Panc1 (cell line): ENCODE data around the gene ATG16L2. TPM values are rescaled to one million over a fixed set of nuclear protein-coding genes. Genes with fewer than 3 reads are reported as not detected.

Experiments used
- ATAC-seq: fragments of 200-7000 bp; cut with Tn5 transposase; 2 replicates; pipeline ENCODE4 v1.9.1; 2020; ENCODE audit warnings: mild to moderate bottlenecking, moderate library complexity
- BruUV-seq: library from RNA; stranded (reverse); fragments of 400-500 nt; replicated peaks from 2 replicates; lab custom pipeline; 2021; lab: Mats Ljungman, UMichigan
- CTCF ChIA-PET: fragments of 300-600 bp; sonication (Branson Sonifier 250); formaldehyde crosslinking; loops from one replicate; lab custom pipeline; 2022; ENCODE audit warnings: antibody characterized with exemption; lab: Charles Lee
- POLR2A ChIA-PET: fragments of 300-600 bp; sonication (Branson Sonifier 250); formaldehyde crosslinking; loops from one replicate; lab custom pipeline; 2022; ENCODE audit warnings: antibody characterized with exemption; lab: Charles Lee
- DNase-seq: peaks from one replicate; pipeline ENCODE4 v3.0.0-alpha.2; 2010; ENCODE audit warnings: low read depth, low spot score
- H3K27ac ChIP-seq: 2 replicates; pipeline ENCODE4 v1.5.1; 2011; ENCODE audit warnings: mild to moderate bottlenecking, low read length, inconsistent platforms
- H3K27me3 ChIP-seq: fragments of 200-500 bp; sonication (Bioruptor generic); 2 replicates; pipeline ENCODE4 v1.6.0; 2014; ENCODE audit warnings: low read length, inconsistent platforms; ENCODE audit not compliant: control insufficient read depth, insufficient read depth
- H3K36me3 ChIP-seq: fragments of 200-500 bp; sonication (Bioruptor generic); 2 replicates; pipeline ENCODE4 v1.5.1; 2014; ENCODE audit warnings: inconsistent platforms, mild to moderate bottlenecking, low read length, moderate library complexity; ENCODE audit not compliant: control insufficient read depth, insufficient read depth
- H3K4me1 ChIP-seq: 2 replicates; pipeline ENCODE4 v1.5.1; 2011; ENCODE audit warnings: inconsistent platforms, mild to moderate bottlenecking, low read length, moderate library complexity; ENCODE audit not compliant: control insufficient read depth, insufficient read depth
- H3K4me3 ChIP-seq, 2 experiments: 2 replicates each; pipeline ENCODE4 v1.5.1; 2011 to 2012; ENCODE audit warnings: low read depth in 2 of 2, low read length in 2 of 2, mild to moderate bottlenecking in 2 of 2, inconsistent platforms in 1 of 2, moderate library complexity in 1 of 2
- H3K9me3 ChIP-seq: fragments of 200-500 bp; sonication (Bioruptor generic); 2 replicates; pipeline ENCODE4 v1.5.1; 2014; ENCODE audit warnings: low read depth, mild to moderate bottlenecking, inconsistent platforms, low read length, moderate library complexity; ENCODE audit not compliant: control insufficient read depth, insufficient read depth
- POLR2AphosphoS5 ChIP-seq: IDR thresholded peaks from 2 replicates; pipeline ENCODE4 v1.6.1; 2012; ENCODE audit warnings: mild to moderate bottlenecking, low read depth, low read length, moderate library complexity
- SIN3A ChIP-seq: IDR thresholded peaks from 2 replicates; pipeline ENCODE4 v1.6.1; 2012; ENCODE audit warnings: low read depth, mild to moderate bottlenecking, low read length, moderate library complexity, borderline replicate concordance; ENCODE audit not compliant: insufficient read depth
- TCF7L2 ChIP-seq: IDR thresholded peaks from 2 replicates; pipeline ENCODE4 v1.6.1; 2011; ENCODE audit warnings: mild to moderate bottlenecking, low read depth, low read length, inconsistent platforms
- in situ Hi-C: cut with HindIII; loops from 2 replicates; pipeline ENCODE4 v1.10.0; 2016; ENCODE audit warnings: low sequenced_read_pairs, low pct_unique_long_range_greater_than_20kb
- intact Hi-C: fragments of 100-400 bp; cut with micrococcal nuclease; formaldehyde crosslinking; loops from one replicate; pipeline ENCODE4 v1.10.0; 2022; ENCODE audit not compliant: unreplicated experiment
- total RNA-seq: library from RNA; stranded (reverse); gene quantifications from one replicate; pipeline ENCODE4 v1.2.1, GENCODE V29; 2021; ENCODE audit not compliant: unreplicated experiment
- TF ChIP-seq, protein P1 (sequence below): fragments of 450-650 bp; IDR thresholded peaks from 2 replicates; pipeline ENCODE4 v1.5.1; 2017; ENCODE audit warnings: mild to moderate bottlenecking
- TF ChIP-seq, protein P2 (sequence below), 2 experiments: IDR thresholded peaks; 2 replicates each; pipeline ENCODE4 v1.6.1; 2011 to 2012; ENCODE audit warnings: low read depth in 2 of 2, control low read depth in 1 of 2, low read length in 1 of 2, mild to moderate bottlenecking in 1 of 2, moderate library complexity in 1 of 2; ENCODE audit not compliant: insufficient read depth in 1 of 2

The ATG16L2 gene
- total RNA-seq, 1 experiment from 2014 or later, result 14.6 TPM

DNA sequence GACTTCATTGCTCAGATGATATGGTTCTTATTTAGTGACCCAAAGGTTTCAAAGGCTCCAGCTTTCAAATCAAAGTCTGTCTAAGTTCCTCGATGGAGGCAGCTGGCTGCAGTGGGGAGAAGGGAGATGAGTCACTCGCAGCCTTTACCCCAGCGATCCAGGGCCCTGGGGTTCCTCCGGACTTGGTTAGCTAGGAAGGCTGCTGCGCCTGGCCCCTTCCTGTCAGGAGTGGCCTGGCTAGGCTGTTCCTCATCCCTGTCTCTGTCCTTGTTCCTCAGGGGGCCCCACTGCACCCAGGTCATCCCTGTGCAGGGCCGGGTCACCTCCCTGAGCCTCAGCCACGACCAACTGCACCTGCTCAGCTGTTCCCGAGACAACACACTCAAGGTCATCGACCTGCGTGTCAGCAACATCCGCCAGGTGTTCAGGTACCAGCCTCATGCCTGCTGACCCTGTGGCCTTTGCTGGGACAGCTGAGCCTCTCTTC lies 13.9 kb downstream of the ATG16L2 start:
- CTCF ChIA-PET, result interaction anchor here (1.0 kb wide), 1 partner anchor 361 kb away, joined by 3 read pairs; no protein-coding TSS in a partner anchor
- Histone ChIP-seq H3K27ac (no peak overlapping the region), H3K27me3 (no peaks in the 10 kb centered on the region), H3K9me3 (no peaks in the 10 kb centered on the region), H3K36me3 (no peaks in the 10 kb centered on the region), H3K4me3 (no peak overlapping the region), H3K4me1 (0 out of 2 replicates have a peak, but pooled peaks cover 4% of the 10 kb centered on the region)
- intact Hi-C loops, result no loop called here
- ATAC-seq, result no peak
- BruUV-seq, result no TSS peak
- POLR2A ChIA-PET, result no interaction called here
- no peak for DNase-seq
- TF ChIP-seq, protein P1, sequence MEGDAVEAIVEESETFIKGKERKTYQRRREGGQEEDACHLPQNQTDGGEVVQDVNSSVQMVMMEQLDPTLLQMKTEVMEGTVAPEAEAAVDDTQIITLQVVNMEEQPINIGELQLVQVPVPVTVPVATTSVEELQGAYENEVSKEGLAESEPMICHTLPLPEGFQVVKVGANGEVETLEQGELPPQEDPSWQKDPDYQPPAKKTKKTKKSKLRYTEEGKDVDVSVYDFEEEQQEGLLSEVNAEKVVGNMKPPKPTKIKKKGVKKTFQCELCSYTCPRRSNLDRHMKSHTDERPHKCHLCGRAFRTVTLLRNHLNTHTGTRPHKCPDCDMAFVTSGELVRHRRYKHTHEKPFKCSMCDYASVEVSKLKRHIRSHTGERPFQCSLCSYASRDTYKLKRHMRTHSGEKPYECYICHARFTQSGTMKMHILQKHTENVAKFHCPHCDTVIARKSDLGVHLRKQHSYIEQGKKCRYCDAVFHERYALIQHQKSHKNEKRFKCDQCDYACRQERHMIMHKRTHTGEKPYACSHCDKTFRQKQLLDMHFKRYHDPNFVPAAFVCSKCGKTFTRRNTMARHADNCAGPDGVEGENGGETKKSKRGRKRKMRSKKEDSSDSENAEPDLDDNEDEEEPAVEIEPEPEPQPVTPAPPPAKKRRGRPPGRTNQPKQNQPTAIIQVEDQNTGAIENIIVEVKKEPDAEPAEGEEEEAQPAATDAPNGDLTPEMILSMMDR, result no peak
- TF ChIP-seq TCF7L2, result no peak
- no peak for TF ChIP-seq POLR2AphosphoS5
- TF ChIP-seq, protein P2, sequence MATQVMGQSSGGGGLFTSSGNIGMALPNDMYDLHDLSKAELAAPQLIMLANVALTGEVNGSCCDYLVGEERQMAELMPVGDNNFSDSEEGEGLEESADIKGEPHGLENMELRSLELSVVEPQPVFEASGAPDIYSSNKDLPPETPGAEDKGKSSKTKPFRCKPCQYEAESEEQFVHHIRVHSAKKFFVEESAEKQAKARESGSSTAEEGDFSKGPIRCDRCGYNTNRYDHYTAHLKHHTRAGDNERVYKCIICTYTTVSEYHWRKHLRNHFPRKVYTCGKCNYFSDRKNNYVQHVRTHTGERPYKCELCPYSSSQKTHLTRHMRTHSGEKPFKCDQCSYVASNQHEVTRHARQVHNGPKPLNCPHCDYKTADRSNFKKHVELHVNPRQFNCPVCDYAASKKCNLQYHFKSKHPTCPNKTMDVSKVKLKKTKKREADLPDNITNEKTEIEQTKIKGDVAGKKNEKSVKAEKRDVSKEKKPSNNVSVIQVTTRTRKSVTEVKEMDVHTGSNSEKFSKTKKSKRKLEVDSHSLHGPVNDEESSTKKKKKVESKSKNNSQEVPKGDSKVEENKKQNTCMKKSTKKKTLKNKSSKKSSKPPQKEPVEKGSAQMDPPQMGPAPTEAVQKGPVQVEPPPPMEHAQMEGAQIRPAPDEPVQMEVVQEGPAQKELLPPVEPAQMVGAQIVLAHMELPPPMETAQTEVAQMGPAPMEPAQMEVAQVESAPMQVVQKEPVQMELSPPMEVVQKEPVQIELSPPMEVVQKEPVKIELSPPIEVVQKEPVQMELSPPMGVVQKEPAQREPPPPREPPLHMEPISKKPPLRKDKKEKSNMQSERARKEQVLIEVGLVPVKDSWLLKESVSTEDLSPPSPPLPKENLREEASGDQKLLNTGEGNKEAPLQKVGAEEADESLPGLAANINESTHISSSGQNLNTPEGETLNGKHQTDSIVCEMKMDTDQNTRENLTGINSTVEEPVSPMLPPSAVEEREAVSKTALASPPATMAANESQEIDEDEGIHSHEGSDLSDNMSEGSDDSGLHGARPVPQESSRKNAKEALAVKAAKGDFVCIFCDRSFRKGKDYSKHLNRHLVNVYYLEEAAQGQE (IDR thresholded peaks at IDR 0.05; ENCODE audit: insufficient read depth in 1 of 2, low read depth in 2 of 2, low read length in 1 of 2), result no peak
- no peak for TF ChIP-seq SIN3A
- in situ Hi-C loops, result no loop called here

DNA sequence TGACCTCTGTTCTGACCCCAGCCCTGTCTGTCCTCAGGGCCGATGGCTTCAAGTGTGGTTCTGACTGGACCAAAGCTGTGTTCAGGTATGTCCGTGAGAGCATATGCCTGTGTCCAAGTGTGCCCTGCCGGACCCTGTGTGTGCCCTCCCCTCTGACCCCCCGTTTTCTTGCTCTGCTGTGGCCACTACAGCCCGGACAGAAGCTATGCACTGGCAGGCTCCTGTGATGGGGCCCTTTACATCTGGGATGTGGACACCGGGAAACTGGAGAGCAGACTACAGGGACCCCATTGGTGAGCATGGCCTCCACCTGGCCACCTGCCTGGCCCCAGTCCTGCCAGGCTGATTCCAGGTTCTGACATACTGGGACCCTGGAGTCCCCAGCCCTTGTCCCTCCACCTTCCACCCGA lies 14.5 kb downstream of the ATG16L2 start:
- intact Hi-C loops (no loop called here), in situ Hi-C loops (no loop called here)
- Histone ChIP-seq H3K27me3 (no peaks in the 10 kb centered on the region), H3K4me3 (no peak overlapping the region), H3K36me3 (no peaks in the 10 kb centered on the region), H3K27ac (no peak overlapping the region), H3K4me1 (0 out of 2 replicates have a peak, but pooled peaks cover 4% of the 10 kb centered on the region), H3K9me3 (no peaks in the 10 kb centered on the region)
- ChIA-PET POLR2A (no interaction called here), CTCF (interaction anchor here (3.3 kb wide), 1 partner anchor 349 kb away, joined by 15 read pairs; no protein-coding TSS in a partner anchor)
- TF ChIP-seq SIN3A (no peak), TCF7L2 (no peak), POLR2AphosphoS5 (no peak)
- TF ChIP-seq, protein P2 (IDR thresholded peaks at IDR 0.05; ENCODE audit: insufficient read depth in 1 of 2, low read depth in 2 of 2, low read length in 1 of 2), result no peak
- TF ChIP-seq, protein P1, result no peak
- BruUV-seq, result no TSS peak
- DNase-seq, result no peak
- no peak for ATAC-seq
